Loucy (cell line): ENCODE measurements around the gene NKAIN2.

Experiments used
- H2AFZ ChIP-seq: fragments of 200-600 bp; sonication (generic); 2 replicates; pipeline ENCODE4 v1.6.0; 2016; ENCODE audit warnings: antibody characterized with exemption, mild to moderate bottlenecking, low read length, moderate library complexity
- H3F3A ChIP-seq: fragments of 200-600 bp; 2 replicates; pipeline ENCODE4 v1.6.0; 2016; ENCODE audit warnings: antibody characterized with exemption, low read depth, mild to moderate bottlenecking
- H3K27me3 ChIP-seq: fragments of 200-600 bp; sonication (generic); 2 replicates; pipeline ENCODE4 v1.6.1; 2014; ENCODE audit warnings: low read length, mild to moderate bottlenecking; ENCODE audit not compliant: insufficient read depth, poor library complexity, severe bottlenecking
- H3K36me3 ChIP-seq: fragments of 200-600 bp; sonication (generic); 2 replicates; pipeline ENCODE4 v1.6.1; 2016; ENCODE audit warnings: low read length; ENCODE audit not compliant: insufficient read depth
- H3K4me1 ChIP-seq: fragments of 200-600 bp; sonication (generic); 2 replicates; pipeline ENCODE4 v1.5.1; 2014; ENCODE audit warnings: low read length, mild to moderate bottlenecking; ENCODE audit not compliant: insufficient read depth, poor library complexity, severe bottlenecking
- H3K4me2 ChIP-seq: fragments of 200-600 bp; sonication (generic); 2 replicates; pipeline ENCODE4 v1.6.0; 2014; ENCODE audit warnings: antibody characterized with exemption, low read length, low read depth, mild to moderate bottlenecking; ENCODE audit not compliant: poor library complexity, severe bottlenecking
- H3K4me3 ChIP-seq: fragments of 200-600 bp; sonication (generic); 2 replicates; pipeline ENCODE4 v1.5.1; 2014; ENCODE audit warnings: low read length, mild to moderate bottlenecking, mixed read lengths; ENCODE audit not compliant: poor library complexity, severe bottlenecking
- H3K79me2 ChIP-seq: fragments of 200-600 bp; sonication (generic); 2 replicates; pipeline ENCODE4 v1.6.1; 2014; ENCODE audit warnings: low read length; ENCODE audit not compliant: insufficient read depth
- H3K9ac ChIP-seq: fragments of 200-600 bp; sonication (generic); 2 replicates; pipeline ENCODE4 v1.6.0; 2014; ENCODE audit warnings: mild to moderate bottlenecking, low read depth, low read length, moderate library complexity; ENCODE audit not compliant: poor library complexity, severe bottlenecking
- H3K9me2 ChIP-seq: fragments of 200-600 bp; sonication (generic); replicated peaks from 2 replicates; pipeline ENCODE4 v1.6.1; 2016; ENCODE audit warnings: low read depth, low read length, mixed read lengths
- H3K9me3 ChIP-seq: fragments of 200-600 bp; sonication (generic); 2 replicates; pipeline ENCODE4 v1.6.1; 2014; ENCODE audit warnings: mild to moderate bottlenecking, antibody characterized with exemption, low read length, low read depth; ENCODE audit not compliant: insufficient read depth
- H4K20me1 ChIP-seq: fragments of 200-600 bp; sonication (generic); 2 replicates; pipeline ENCODE4 v1.6.0; 2014; ENCODE audit warnings: antibody characterized with exemption, low read length, mild to moderate bottlenecking; ENCODE audit not compliant: insufficient read depth, poor library complexity, severe bottlenecking
- EZH2phosphoT487 ChIP-seq: fragments of 200-600 bp; IDR thresholded peaks from 2 replicates; pipeline ENCODE4 v1.6.1; 2018; ENCODE audit warnings: antibody characterized with exemption, mild to moderate bottlenecking, moderate library complexity, borderline replicate concordance
- TF ChIP-seq, protein P1 (sequence below): fragments of 200-600 bp; sonication (generic); conservative IDR thresholded peaks from 2 replicates; pipeline ENCODE4 v1.5.1; 2014; ENCODE audit warnings: mild to moderate bottlenecking, antibody characterized with exemption, low read length

NKAIN2 gene

DNA sequence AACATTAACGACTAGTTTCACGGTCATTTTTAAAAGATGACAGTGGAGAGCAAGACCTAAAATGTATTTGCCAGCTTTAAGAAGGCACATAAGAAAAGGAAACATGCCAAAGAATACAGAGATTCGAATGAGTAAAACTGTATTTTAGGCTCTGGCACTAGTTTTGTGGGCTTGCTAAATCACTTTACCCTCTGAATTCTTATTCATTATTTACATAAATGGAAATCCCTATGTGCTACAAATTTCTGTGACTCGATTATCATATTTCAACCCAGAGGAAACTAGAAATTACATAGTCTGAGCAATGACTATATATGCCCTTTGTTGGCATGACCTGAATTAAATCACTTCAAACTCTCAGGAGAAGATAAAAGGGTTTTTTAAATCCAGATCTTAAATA, 716.8 kb downstream of the NKAIN2 start:
- Histone ChIP-seq H3K79me2 (no peaks in the 10 kb centered on the region), H4K20me1 (no peaks in the 10 kb centered on the region), H3F3A (no peaks in the 10 kb centered on the region), H3K9me3 (no peaks in the 10 kb centered on the region), H3K4me3 (no peak overlapping the region), H3K4me2 (no peak overlapping the region), H3K9ac (no peak overlapping the region), H3K4me1 (no peaks in the 10 kb centered on the region), H3K36me3 (no peaks in the 10 kb centered on the region), H2AFZ (no peak overlapping the region), H3K27me3 (no peaks in the 10 kb centered on the region), H3K9me2 (no peaks in the 10 kb centered on the region)
- TF ChIP-seq, protein P1, sequence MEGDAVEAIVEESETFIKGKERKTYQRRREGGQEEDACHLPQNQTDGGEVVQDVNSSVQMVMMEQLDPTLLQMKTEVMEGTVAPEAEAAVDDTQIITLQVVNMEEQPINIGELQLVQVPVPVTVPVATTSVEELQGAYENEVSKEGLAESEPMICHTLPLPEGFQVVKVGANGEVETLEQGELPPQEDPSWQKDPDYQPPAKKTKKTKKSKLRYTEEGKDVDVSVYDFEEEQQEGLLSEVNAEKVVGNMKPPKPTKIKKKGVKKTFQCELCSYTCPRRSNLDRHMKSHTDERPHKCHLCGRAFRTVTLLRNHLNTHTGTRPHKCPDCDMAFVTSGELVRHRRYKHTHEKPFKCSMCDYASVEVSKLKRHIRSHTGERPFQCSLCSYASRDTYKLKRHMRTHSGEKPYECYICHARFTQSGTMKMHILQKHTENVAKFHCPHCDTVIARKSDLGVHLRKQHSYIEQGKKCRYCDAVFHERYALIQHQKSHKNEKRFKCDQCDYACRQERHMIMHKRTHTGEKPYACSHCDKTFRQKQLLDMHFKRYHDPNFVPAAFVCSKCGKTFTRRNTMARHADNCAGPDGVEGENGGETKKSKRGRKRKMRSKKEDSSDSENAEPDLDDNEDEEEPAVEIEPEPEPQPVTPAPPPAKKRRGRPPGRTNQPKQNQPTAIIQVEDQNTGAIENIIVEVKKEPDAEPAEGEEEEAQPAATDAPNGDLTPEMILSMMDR = no peak
- no peak for TF ChIP-seq EZH2phosphoT487

DNA sequence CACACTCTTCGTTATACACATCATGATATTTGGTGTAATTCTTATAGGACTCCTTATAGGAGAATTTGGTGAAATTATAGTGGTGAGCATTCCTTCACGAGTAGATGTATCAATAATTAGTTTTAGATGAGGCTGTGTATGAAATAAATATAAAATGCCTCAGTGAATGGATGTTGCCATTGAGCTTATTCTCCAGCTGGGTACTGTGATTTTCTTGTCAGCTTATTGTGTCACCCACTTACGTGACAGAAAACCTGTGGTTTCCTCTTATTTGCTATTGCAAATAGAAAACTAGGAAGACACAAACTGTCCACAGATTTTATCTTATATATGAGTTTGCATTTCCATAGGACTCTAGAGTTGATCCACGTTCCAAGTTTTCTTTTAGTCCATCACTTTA, 718.7 kb downstream of the NKAIN2 start:
- Histone ChIP-seq H3K4me3 (no peak overlapping the region), H4K20me1 (no peaks in the 10 kb centered on the region), H2AFZ (no peak overlapping the region), H3K4me1 (no peaks in the 10 kb centered on the region), H3K9ac (no peak overlapping the region), H3K27me3 (no peaks in the 10 kb centered on the region), H3F3A (no peaks in the 10 kb centered on the region), H3K9me2 (0 out of 2 replicates have a peak, but pooled peaks cover 6% of the 10 kb centered on the region), H3K9me3 (no peaks in the 10 kb centered on the region), H3K4me2 (no peak overlapping the region), H3K36me3 (no peaks in the 10 kb centered on the region), H3K79me2 (no peaks in the 10 kb centered on the region)
- TF ChIP-seq, protein P1 = no peak
- TF ChIP-seq EZH2phosphoT487 = no peak

DNA sequence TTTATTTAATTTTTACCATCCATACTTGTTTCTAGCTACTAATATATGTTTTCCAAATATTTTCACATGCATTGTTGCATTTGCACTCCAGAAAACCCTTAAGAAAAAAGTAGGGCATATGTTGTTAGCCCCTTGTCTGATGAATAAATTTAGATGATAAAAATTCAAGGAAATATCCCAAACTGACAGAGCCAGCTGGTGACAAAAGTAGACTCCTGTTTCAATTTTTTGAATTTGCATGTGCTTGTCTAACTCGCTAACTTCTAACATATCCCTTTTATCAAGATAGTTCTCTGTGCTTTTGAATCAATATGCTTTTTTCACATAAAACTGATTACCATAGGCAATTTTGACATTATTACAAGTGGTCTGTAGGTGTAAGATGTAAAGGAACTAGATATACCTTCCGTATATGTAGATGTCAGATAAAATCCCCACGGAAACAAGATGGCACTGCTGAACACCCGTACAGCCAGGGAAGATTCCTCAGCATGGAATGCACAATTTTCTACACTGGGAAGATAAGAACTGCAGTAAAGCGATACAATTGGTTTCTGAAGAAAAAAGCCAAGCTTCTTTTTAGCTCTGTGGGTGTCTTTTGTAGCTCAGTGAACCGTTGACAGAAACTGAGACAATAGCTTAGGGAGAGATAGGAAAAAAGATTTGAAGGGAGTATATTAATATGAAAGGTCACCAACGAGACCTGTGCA, 721.0 kb downstream of the NKAIN2 start:
- H3K4me2 ChIP-seq = no peak overlapping the region
- no peaks in the 10 kb centered on the region for H3K79me2 ChIP-seq
- 0 out of 2 replicates have a peak, but pooled peaks cover 6% of the 10 kb centered on the region for H3K9me2 ChIP-seq
- no peaks in the 10 kb centered on the region for H3K9me3 ChIP-seq
- no peaks in the 10 kb centered on the region for H3F3A ChIP-seq
- no peaks in the 10 kb centered on the region for H3K27me3 ChIP-seq
- no peak overlapping the region for H2AFZ ChIP-seq
- no peak overlapping the region for H3K9ac ChIP-seq
- no peaks in the 10 kb centered on the region for H3K4me1 ChIP-seq
- no peak overlapping the region for H3K4me3 ChIP-seq
- H4K20me1 ChIP-seq = no peaks in the 10 kb centered on the region
- no peak for TF ChIP-seq EZH2phosphoT487
- TF ChIP-seq, protein P1 = no peak
- no peaks in the 10 kb centered on the region for H3K36me3 ChIP-seq
